Stimulated activated CD8-positive, alpha-beta memory T cell treated with anti-CD3 and anti-CD28 coated beads, Interleukin-2, amount 100 ng/mL, for 1 hour (primary cell): ENCODE measurements around the gene OPCML.

Source experiments
- DNase-seq, 2 donors: peaks; one replicate each; pipeline ENCODE4 v3.0.0-alpha.2; 2020; ENCODE audit warnings: low read depth in 2 of 2

Gene OPCML

GRCh38 chr11:133409799-133410198 is 122.5 kb downstream of the OPCML start:
- DNase-seq: no peak

GRCh38 chr11:133408936-133409335 is 123.4 kb downstream of the OPCML start:
- no peak for DNase-seq

- no peak for DNase-seq
These were observed 123.9 kb downstream of the OPCML start for GRCh38 chr11:133408402-133408801.

GRCh38 chr11:133406489-133406888 is 125.8 kb downstream of the OPCML start:
- no peak for DNase-seq

GRCh38 chr11:133403900-133404299 is 128.4 kb downstream of the OPCML start:
- no peak for DNase-seq

GRCh38 chr11:133402551-133402950 is 129.8 kb downstream of the OPCML start:
- DNase-seq: no peak

- no peak for DNase-seq
These were observed 132.3 kb downstream of the OPCML start for GRCh38 chr11:133399855-133400625.

- no peak for DNase-seq
These were observed 133.0 kb downstream of the OPCML start for GRCh38 chr11:133399294-133399693.

- DNase-seq: no peak
These were observed 141.5 kb downstream of the OPCML start for GRCh38 chr11:133390803-133391202.

GRCh38 chr11:133388975-133389568 is 143.2 kb downstream of the OPCML start:
- no peak for DNase-seq

- no peak for DNase-seq
These were observed 144.0 kb downstream of the OPCML start for GRCh38 chr11:133388260-133388659.

GRCh38 chr11:133386852-133387251 is 145.4 kb downstream of the OPCML start:
- no peak for DNase-seq

GRCh38 chr11:133386262-133386661 is 146.0 kb downstream of the OPCML start:
- no peak for DNase-seq

GRCh38 chr11:133385781-133386180 is 146.5 kb downstream of the OPCML start:
- no peak for DNase-seq

- no peak for DNase-seq
These were observed 147.6 kb downstream of the OPCML start for GRCh38 chr11:133384731-133385130.

- no peak for DNase-seq
These were observed 148.6 kb downstream of the OPCML start for GRCh38 chr11:133383689-133384088.

GRCh38 chr11:133383201-133383600 is 149.1 kb downstream of the OPCML start:
- no peak for DNase-seq

GRCh38 chr11:133382131-133382812 is 150.0 kb downstream of the OPCML start:
- DNase-seq: no peak

- DNase-seq: no peak
These were observed 150.6 kb downstream of the OPCML start for GRCh38 chr11:133381761-133382130.

GRCh38 chr11:133366147-133366546 is 166.2 kb downstream of the OPCML start:
- no peak for DNase-seq

- DNase-seq: no peak
These were observed 169.4 kb downstream of the OPCML start for GRCh38 chr11:133362916-133363315.

GRCh38 chr11:133362156-133362555 is 170.1 kb downstream of the OPCML start:
- DNase-seq: no peak

- DNase-seq: no peak
These were observed 170.7 kb downstream of the OPCML start for GRCh38 chr11:133361689-133361994.
